ENCODE results near the gene KIAA1958. TPM values are rescaled to one million over a fixed set of nuclear protein-coding genes. Genes with fewer than 3 reads are reported as not detected.

The KIAA1958 gene
- total RNA-seq, 2 donors from 2014 or later, result 5.7 to 9.6 TPM

DNA sequence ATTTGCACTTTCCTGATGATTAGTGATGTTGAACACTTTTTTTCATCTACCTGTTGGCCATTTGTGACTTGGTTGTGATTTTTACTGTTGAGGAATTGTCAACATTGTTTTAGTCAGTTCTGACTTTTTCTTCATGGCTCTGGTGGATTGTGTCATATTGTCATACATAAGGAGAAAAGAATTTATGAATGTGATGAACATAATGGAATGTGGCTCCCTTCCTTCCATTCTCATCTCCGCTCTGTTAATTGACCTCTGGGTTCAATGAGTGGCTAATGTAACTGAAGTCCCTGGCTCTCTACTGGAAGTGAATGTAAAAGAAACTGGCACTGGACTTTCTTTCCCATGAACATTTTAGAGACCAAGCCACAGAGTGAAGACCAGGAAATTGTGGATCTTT lies 49.2 kb downstream of the KIAA1958 start:
- Histone ChIP-seq H3K36me3 (replicated peaks in 1 of 2; ENCODE audit: insufficient read depth in 1 of 2, low read depth in 2 of 2) (no peaks in the 10 kb centered on the region), H3K4me1 (peaks cover 16% of the 10 kb centered on the region), H3K9me3 (no peaks in the 10 kb centered on the region), H3K27me3 (no peaks in the 10 kb centered on the region), H3K4me3 (no peak overlapping the region), H3K27ac (no peak overlapping the region)
- intact Hi-C loops (cut with DNase I), result no loop called here
- DNase-seq (no peak), ATAC-seq (no peak)
- no peak for TF ChIP-seq POLR2A (IDR thresholded peaks at IDR 0.05)
- TF ChIP-seq, protein P1, sequence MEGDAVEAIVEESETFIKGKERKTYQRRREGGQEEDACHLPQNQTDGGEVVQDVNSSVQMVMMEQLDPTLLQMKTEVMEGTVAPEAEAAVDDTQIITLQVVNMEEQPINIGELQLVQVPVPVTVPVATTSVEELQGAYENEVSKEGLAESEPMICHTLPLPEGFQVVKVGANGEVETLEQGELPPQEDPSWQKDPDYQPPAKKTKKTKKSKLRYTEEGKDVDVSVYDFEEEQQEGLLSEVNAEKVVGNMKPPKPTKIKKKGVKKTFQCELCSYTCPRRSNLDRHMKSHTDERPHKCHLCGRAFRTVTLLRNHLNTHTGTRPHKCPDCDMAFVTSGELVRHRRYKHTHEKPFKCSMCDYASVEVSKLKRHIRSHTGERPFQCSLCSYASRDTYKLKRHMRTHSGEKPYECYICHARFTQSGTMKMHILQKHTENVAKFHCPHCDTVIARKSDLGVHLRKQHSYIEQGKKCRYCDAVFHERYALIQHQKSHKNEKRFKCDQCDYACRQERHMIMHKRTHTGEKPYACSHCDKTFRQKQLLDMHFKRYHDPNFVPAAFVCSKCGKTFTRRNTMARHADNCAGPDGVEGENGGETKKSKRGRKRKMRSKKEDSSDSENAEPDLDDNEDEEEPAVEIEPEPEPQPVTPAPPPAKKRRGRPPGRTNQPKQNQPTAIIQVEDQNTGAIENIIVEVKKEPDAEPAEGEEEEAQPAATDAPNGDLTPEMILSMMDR (IDR thresholded peaks at IDR 0.05), result no peak
- 69 to 90% methylated on average over 1 of the region's 1 CpG for WGBS, 2 donors

DNA sequence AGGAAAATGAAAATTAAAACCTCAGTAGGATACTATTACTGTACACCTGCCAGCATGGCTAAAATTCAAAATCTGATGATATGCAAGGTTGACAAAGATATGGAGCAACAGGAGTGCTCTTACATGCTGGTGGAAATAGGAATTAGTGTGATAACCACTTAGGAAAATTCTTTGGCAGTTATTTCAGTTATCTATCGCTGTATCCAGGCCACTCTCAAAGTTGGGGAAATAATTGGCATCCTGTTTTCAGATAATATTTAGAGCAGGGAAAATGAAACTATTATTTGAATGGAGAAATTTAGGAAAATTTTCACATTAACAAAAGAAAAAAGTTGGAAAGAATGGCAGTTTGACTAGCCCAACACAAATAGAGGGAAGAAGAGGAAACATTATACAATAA lies 50.9 kb downstream of the KIAA1958 start:
- DNase-seq (no peak), ATAC-seq (no peak)
- no peaks in the 10 kb centered on the region for H3K27me3 ChIP-seq
- H3K36me3 ChIP-seq (replicated peaks in 1 of 2; ENCODE audit: insufficient read depth in 1 of 2, low read depth in 2 of 2), result no peaks in the 10 kb centered on the region
- H3K27ac ChIP-seq, result no peak overlapping the region
- no peaks in the 10 kb centered on the region for H3K9me3 ChIP-seq
- TF ChIP-seq, protein P1 (IDR thresholded peaks at IDR 0.05), result no peak
- no peak for TF ChIP-seq POLR2A (IDR thresholded peaks at IDR 0.05)
- intact Hi-C loops (cut with DNase I), result no loop called here
- H3K4me1 ChIP-seq, result peaks cover 10% of the 10 kb centered on the region
- no peak overlapping the region for H3K4me3 ChIP-seq
- 79 to 89% methylated on average over 1 of the region's 1 CpG for WGBS, 2 donors

DNA sequence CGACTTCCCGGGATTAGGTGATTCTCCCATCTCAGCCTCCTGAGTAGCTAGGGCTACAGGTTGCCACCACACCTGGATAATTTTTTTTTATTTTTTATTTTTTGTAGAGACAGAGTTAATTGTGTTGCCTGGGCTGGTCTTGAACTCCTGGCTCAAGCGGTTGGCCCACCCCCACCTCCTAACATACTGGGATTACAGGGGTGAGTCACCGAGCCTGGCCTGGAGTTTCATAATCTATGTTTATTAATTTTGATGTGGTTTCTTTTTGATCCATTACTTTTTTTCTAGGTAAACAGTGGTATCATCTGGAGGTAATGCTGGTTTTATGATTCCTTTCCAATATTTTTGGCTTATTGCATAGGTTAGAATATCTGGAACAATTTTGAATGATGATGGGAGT lies 54.2 kb downstream of the KIAA1958 start:
- Histone ChIP-seq H3K9me3 (no peaks in the 10 kb centered on the region), H3K4me3 (no peak overlapping the region), H3K4me1 (peaks cover 18% of the 10 kb centered on the region), H3K36me3 (replicated peaks in 1 of 2; ENCODE audit: insufficient read depth in 1 of 2, low read depth in 2 of 2) (no peaks in the 10 kb centered on the region), H3K27ac (no peak overlapping the region), H3K27me3 (no peaks in the 10 kb centered on the region)
- 82 to 85% methylated on average over 4 of the region's 4 CpGs for WGBS, 2 donors
- no peak for TF ChIP-seq POLR2A (IDR thresholded peaks at IDR 0.05)
- TF ChIP-seq, protein P1 (IDR thresholded peaks at IDR 0.05), result no peak
- no peak for DNase-seq
- intact Hi-C loops (cut with DNase I), result no loop called here
- no peak for ATAC-seq

DNA sequence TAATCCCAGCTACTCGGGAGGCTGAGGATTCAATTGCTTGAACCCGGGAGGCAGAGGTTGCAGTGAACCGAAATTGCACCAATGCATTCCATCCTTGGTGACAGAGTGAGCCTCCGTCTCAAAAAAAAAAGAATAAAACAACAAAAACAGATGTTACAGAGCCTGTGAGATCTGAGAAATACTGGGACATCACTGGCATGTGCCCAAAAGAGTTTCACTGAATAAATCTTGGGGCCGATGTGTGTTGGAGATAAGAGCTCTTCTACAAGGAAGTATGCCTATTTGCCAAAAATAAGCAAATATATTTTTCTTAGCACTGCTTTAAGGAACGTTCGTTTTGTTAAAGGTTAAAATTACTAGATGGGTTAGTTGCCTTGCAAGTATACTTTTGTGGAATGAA lies 55.1 kb downstream of the KIAA1958 start:
- H3K4me3 ChIP-seq, result no peak overlapping the region
- ATAC-seq (no peak), DNase-seq (no peak)
- intact Hi-C loops (cut with DNase I), result no loop called here
- no peak for TF ChIP-seq POLR2A (IDR thresholded peaks at IDR 0.05)
- TF ChIP-seq, protein P1 (IDR thresholded peaks at IDR 0.05), result no peak
- H3K27ac ChIP-seq, result no peak overlapping the region
- no peaks in the 10 kb centered on the region for H3K27me3 ChIP-seq
- 49 to 50% methylated on average over 7 of the region's 7 CpGs for WGBS, 2 donors
- H3K36me3 ChIP-seq (replicated peaks in 1 of 2; ENCODE audit: insufficient read depth in 1 of 2, low read depth in 2 of 2), result no peaks in the 10 kb centered on the region
- H3K4me1 ChIP-seq, result peaks cover 27% of the 10 kb centered on the region
- H3K9me3 ChIP-seq, result no peaks in the 10 kb centered on the region

- DNase-seq (no peak), ATAC-seq (no peak)
Measured at GRCh38 chr9:112542593-112543292, 56.1 kb downstream of the KIAA1958 start.

More at GRCh38 chr9:112542593-112543292, 56.1 kb downstream of the KIAA1958 start:
- Histone ChIP-seq H3K36me3 (replicated peaks in 1 of 2; ENCODE audit: insufficient read depth in 1 of 2, low read depth in 2 of 2) (no peaks in the 10 kb centered on the region), H3K27me3 (no peaks in the 10 kb centered on the region), H3K4me3 (no peak overlapping the region), H3K27ac (no peak overlapping the region), H3K4me1 (peaks cover 36% of the 10 kb centered on the region), H3K9me3 (no peaks in the 10 kb centered on the region)
- intact Hi-C loops (cut with DNase I), result no loop called here
- 86 to 97% methylated on average over 1 of the region's 1 CpG for WGBS, 2 donors
- TF ChIP-seq, protein P1 (IDR thresholded peaks at IDR 0.05), result no peak
- TF ChIP-seq POLR2A (IDR thresholded peaks at IDR 0.05), result no peak

All from body of pancreas (tissue), 4 donors.